OCI-LY7 (cell line): ENCODE measurements around the gene SP110. TPM values are rescaled to one million over a fixed set of nuclear protein-coding genes. Genes with fewer than 3 reads are reported as not detected.
"Not testable (repeated sequence)": the region's sequence is repeated elsewhere in the genome, so short reads cannot be mapped to it uniquely, and the experiment has no call there.

ENCODE experiments used
- BruUV-seq: library from RNA; stranded (reverse); fragments of 400-500 nt; replicated peaks from 2 replicates; lab custom pipeline; 2021; lab: Mats Ljungman, UMichigan
- CTCF ChIA-PET: fragments of 300-600 bp; sonication (Branson Sonifier 250); formaldehyde crosslinking; loops from one replicate; lab custom pipeline; 2022; ENCODE audit warnings: antibody characterized with exemption; ENCODE audit not compliant: unreplicated experiment; lab: Charles Lee
- POLR2A ChIA-PET: fragments of 300-600 bp; sonication (Branson Sonifier 250); formaldehyde crosslinking; loops from one replicate; lab custom pipeline; 2022; ENCODE audit warnings: antibody characterized with exemption; lab: Charles Lee
- DNase-seq: peaks from one replicate; pipeline ENCODE4 v3.0.0-alpha.2; 2015; ENCODE audit warnings: low spot score
- H2AFZ ChIP-seq: fragments of 200-600 bp; sonication (generic), shearing (Covaris generic); 2 replicates; pipeline ENCODE4 v1.6.1; 2014; ENCODE audit warnings: mild to moderate bottlenecking, antibody characterized with exemption, low read length, moderate library complexity
- H3K27ac ChIP-seq: fragments of 200-600 bp; sonication (generic); 2 replicates; pipeline ENCODE4 v1.5.1; 2014; ENCODE audit warnings: mixed run types, low read depth, mild to moderate bottlenecking, moderate library complexity, low read length, inconsistent platforms; ENCODE audit not compliant: poor library complexity, severe bottlenecking
- H3K36me3 ChIP-seq: fragments of 200-600 bp; sonication (generic); 2 replicates; pipeline ENCODE4 v1.6.1; 2014; ENCODE audit warnings: mild to moderate bottlenecking, antibody characterized with exemption, low read length, moderate library complexity, mixed read lengths; ENCODE audit not compliant: insufficient read depth
- H3K4me1 ChIP-seq: fragments of 200-600 bp; sonication (generic); 2 replicates; pipeline ENCODE4 v1.5.1; 2014; ENCODE audit warnings: mild to moderate bottlenecking, low read length; ENCODE audit not compliant: insufficient read depth, poor library complexity, severe bottlenecking
- H3K4me2 ChIP-seq: fragments of 200-600 bp; sonication (generic); 2 replicates; pipeline ENCODE4 v1.6.1; 2014; ENCODE audit warnings: mild to moderate bottlenecking, low read length
- H3K4me3 ChIP-seq: fragments of 200-600 bp; sonication (generic); 2 replicates; pipeline ENCODE4 v1.5.1; 2014; ENCODE audit warnings: mild to moderate bottlenecking, low read depth, low read length; ENCODE audit not compliant: poor library complexity, severe bottlenecking
- H3K79me2 ChIP-seq: fragments of 200-600 bp; sonication (generic); 2 replicates; pipeline ENCODE4 v1.6.1; 2016; ENCODE audit warnings: low read depth, mild to moderate bottlenecking, low read length, moderate library complexity, mixed read lengths; ENCODE audit not compliant: insufficient read depth
- H3K9me2 ChIP-seq: fragments of 200-600 bp; sonication (generic); 2 replicates; pipeline ENCODE4 v1.6.1; 2016; ENCODE audit warnings: mild to moderate bottlenecking, low read length, mixed read lengths; ENCODE audit not compliant: insufficient read depth
- H3K9me3 ChIP-seq: fragments of 200-600 bp; sonication (generic); 2 replicates; pipeline ENCODE4 v1.6.1; 2014; ENCODE audit warnings: mild to moderate bottlenecking, mixed run types, low read length, mixed read lengths
- H4K20me1 ChIP-seq: fragments of 200-600 bp; sonication (generic); 2 replicates; pipeline ENCODE4 v1.6.1; 2014; ENCODE audit warnings: mild to moderate bottlenecking, antibody characterized with exemption, low read length, moderate library complexity, mixed read lengths; ENCODE audit not compliant: insufficient read depth
- CTCF ChIP-seq: fragments of 200-600 bp; sonication (generic); conservative IDR thresholded peaks from 2 replicates; pipeline ENCODE4 v1.5.1; 2014; ENCODE audit warnings: mild to moderate bottlenecking, antibody characterized with exemption, low read length, moderate library complexity, mixed read lengths
- EZH2phosphoT487 ChIP-seq: fragments of 200-600 bp; sonication (generic); IDR thresholded peaks from 2 replicates; pipeline ENCODE4 v1.6.1; 2018; ENCODE audit warnings: low read depth, borderline replicate concordance, mild to moderate bottlenecking, mixed run types, antibody characterized with exemption, low read length, moderate library complexity, mixed read lengths
- intact Hi-C: fragments of 100-400 bp; cut with micrococcal nuclease; formaldehyde crosslinking; loops from one replicate; pipeline ENCODE4 v1.10.0; 2022; ENCODE audit not compliant: unreplicated experiment
- total RNA-seq, 2 experiments: library from RNA; depleted of rRNA in 1 of 2; stranded (reverse); fragments of >200 nt in 1 of 2; shearing (Covaris generic) in 1 of 2; gene quantifications; 2 replicates each; pipeline ENCODE4 v1.2.3, GENCODE V29; 2014 to 2022

The SP110 gene
- total RNA-seq, 2 experiments from 2014 or later = 9.3 to 15.7 TPM

- Histone ChIP-seq H3K27ac (no peak overlapping the region), H4K20me1 (no peaks in the 10 kb centered on the region), H3K36me3 (no peaks in the 10 kb centered on the region), H3K4me3 (no peak overlapping the region), H3K9me2 (no peaks in the 10 kb centered on the region), H3K4me1 (no peaks in the 10 kb centered on the region), H3K4me2 (no peak overlapping the region), H3K9me3 (no peaks in the 10 kb centered on the region), H3K79me2 (no peaks in the 10 kb centered on the region), H2AFZ (no peak overlapping the region)
- intact Hi-C loops = no loop called here
- DNase-seq = no peak
- ChIA-PET POLR2A (no interaction called here), CTCF (no interaction called here)
- no TSS peak for BruUV-seq
- TF ChIP-seq CTCF = no peak
- TF ChIP-seq EZH2phosphoT487 = no peak
Observed at GRCh38 chr2:230267556-230267955, 47.8 kb upstream of the SP110 start.

GRCh38 chr2:230267059-230267458 is 47.3 kb upstream of the SP110 start:
- no TSS peak for BruUV-seq
- CTCF ChIA-PET = no interaction called here
- Histone ChIP-seq H3K9me3 (no peaks in the 10 kb centered on the region), H3K27ac (no peak overlapping the region), H3K4me3 (no peak overlapping the region), H3K9me2 (no peaks in the 10 kb centered on the region), H3K4me1 (no peaks in the 10 kb centered on the region), H3K36me3 (no peaks in the 10 kb centered on the region), H3K4me2 (no peak overlapping the region), H3K79me2 (no peaks in the 10 kb centered on the region), H4K20me1 (no peaks in the 10 kb centered on the region), H2AFZ (no peak overlapping the region)
- TF ChIP-seq CTCF = no peak
- no peak for TF ChIP-seq EZH2phosphoT487
- DNase-seq = no peak
- intact Hi-C loops = no loop called here
- POLR2A ChIA-PET = no interaction called here

- H3K79me2 ChIP-seq = no peaks in the 10 kb centered on the region
- no peak overlapping the region for H3K27ac ChIP-seq
- H3K9me2 ChIP-seq = no peaks in the 10 kb centered on the region
- no peak overlapping the region for H3K4me3 ChIP-seq
- no peak for TF ChIP-seq CTCF
- POLR2A ChIA-PET = no interaction called here
- no peak overlapping the region for H3K4me2 ChIP-seq
- no peaks in the 10 kb centered on the region for H3K9me3 ChIP-seq
- no peaks in the 10 kb centered on the region for H3K4me1 ChIP-seq
- no peak for DNase-seq
- intact Hi-C loops = no loop called here
- H2AFZ ChIP-seq = no peak overlapping the region
- CTCF ChIA-PET = no interaction called here
- H3K36me3 ChIP-seq = no peaks in the 10 kb centered on the region
- no peaks in the 10 kb centered on the region for H4K20me1 ChIP-seq
- no TSS peak for BruUV-seq
Observed at GRCh38 chr2:230266638-230267037, 46.9 kb upstream of the SP110 start.

GRCh38 chr2:230264945-230265344 is 45.2 kb upstream of the SP110 start:
- H3K4me2 ChIP-seq, H3K9me2 ChIP-seq, POLR2A ChIA-PET, H3K79me2 ChIP-seq, H2AFZ ChIP-seq, DNase-seq, H4K20me1 ChIP-seq, H3K4me1 ChIP-seq, H3K36me3 ChIP-seq, CTCF ChIA-PET, H3K9me3 ChIP-seq, intact Hi-C loops, BruUV-seq, H3K4me3 ChIP-seq, H3K27ac ChIP-seq: not testable (repeated sequence)
